ENCODE results near the gene PDE3B.
"Not testable (repeated sequence)": the region's sequence is repeated elsewhere in the genome, so short reads cannot be mapped to it uniquely, and the experiment has no call there.

The PDE3B gene

GRCh38 chr11:14623036-14623435, 20.6 kb upstream of the PDE3B start:
- Histone ChIP-seq H3K9ac (ENCODE audit: low read depth, low read length) (no peak overlapping the region), H3K27me3 (ENCODE audit: control insufficient read depth, insufficient read depth, low read length) (no peaks in the 10 kb centered on the region), H3K36me3 (ENCODE audit: insufficient read depth, low read length) (no peaks in the 10 kb centered on the region), H3K9me3 (replicated peaks; ENCODE audit: low read length) (no peaks in the 10 kb centered on the region), H3K4me2 (ENCODE audit: low read length) (no peak overlapping the region), H3K4me1 (ENCODE audit: control insufficient read depth, insufficient read depth, low read length) (no peaks in the 10 kb centered on the region), H3K4me3 (ENCODE audit: low read length) (no peak overlapping the region)

GRCh38 chr11:14625586-14626205, 17.9 kb upstream of the PDE3B start:
- Histone ChIP-seq H3K4me2 (ENCODE audit: low read length) (no peak overlapping the region), H3K4me1 (ENCODE audit: control insufficient read depth, insufficient read depth, low read length) (no peaks in the 10 kb centered on the region), H3K4me3 (ENCODE audit: low read length) (no peak overlapping the region)

GRCh38 chr11:14626650-14627049, 17.0 kb upstream of the PDE3B start:
- no peak overlapping the region for H3K4me2 ChIP-seq (ENCODE audit: low read length)
- no peaks in the 10 kb centered on the region for H3K27me3 ChIP-seq (ENCODE audit: control insufficient read depth, insufficient read depth, low read length)

More at GRCh38 chr11:14625586-14626205, 17.9 kb upstream of the PDE3B start:
- no peaks in the 10 kb centered on the region for H3K36me3 ChIP-seq (ENCODE audit: insufficient read depth, low read length)
- no peak overlapping the region for H3K9ac ChIP-seq (ENCODE audit: low read depth, low read length)
- no peaks in the 10 kb centered on the region for H3K27me3 ChIP-seq (ENCODE audit: control insufficient read depth, insufficient read depth, low read length)
- H3K9me3 ChIP-seq (replicated peaks; ENCODE audit: low read length) = no peaks in the 10 kb centered on the region

GRCh38 chr11:14633506-14634224, 9.9 kb upstream of the PDE3B start:
- H3K4me2 ChIP-seq (ENCODE audit: low read length); H3K4me3 ChIP-seq (ENCODE audit: low read length); H3K9me3 ChIP-seq (replicated peaks; ENCODE audit: low read length); H3K4me1 ChIP-seq (ENCODE audit: control insufficient read depth, insufficient read depth, low read length); H3K9ac ChIP-seq (ENCODE audit: low read depth, low read length); H3K36me3 ChIP-seq (ENCODE audit: insufficient read depth, low read length): not testable (repeated sequence)
- H3K27me3 ChIP-seq (ENCODE audit: control insufficient read depth, insufficient read depth, low read length) = peaks cover 17% of the 10 kb centered on the region

More at GRCh38 chr11:14626650-14627049, 17.0 kb upstream of the PDE3B start:
- no peaks in the 10 kb centered on the region for H3K36me3 ChIP-seq (ENCODE audit: insufficient read depth, low read length)
- H3K9me3 ChIP-seq (replicated peaks; ENCODE audit: low read length) = no peaks in the 10 kb centered on the region
- no peak overlapping the region for H3K4me3 ChIP-seq (ENCODE audit: low read length)
- no peak overlapping the region for H3K9ac ChIP-seq (ENCODE audit: low read depth, low read length)
- H3K4me1 ChIP-seq (ENCODE audit: control insufficient read depth, insufficient read depth, low read length) = no peaks in the 10 kb centered on the region

- Histone ChIP-seq H3K36me3 (ENCODE audit: insufficient read depth, low read length) (no peaks in the 10 kb centered on the region), H3K4me1 (ENCODE audit: control insufficient read depth, insufficient read depth, low read length) (no peaks in the 10 kb centered on the region), H3K9ac (ENCODE audit: low read depth, low read length) (no peak overlapping the region), H3K27me3 (ENCODE audit: control insufficient read depth, insufficient read depth, low read length) (peaks cover 17% of the 10 kb centered on the region), H3K4me3 (ENCODE audit: low read length) (no peak overlapping the region), H3K9me3 (replicated peaks; ENCODE audit: low read length) (no peaks in the 10 kb centered on the region), H3K4me2 (ENCODE audit: low read length) (no peak overlapping the region)
Observed at GRCh38 chr11:14634813-14635212, 8.8 kb upstream of the PDE3B start.

GRCh38 chr11:14635546-14635945, 8.1 kb upstream of the PDE3B start:
- Histone ChIP-seq H3K36me3 (ENCODE audit: insufficient read depth, low read length) (no peaks in the 10 kb centered on the region), H3K27me3 (ENCODE audit: control insufficient read depth, insufficient read depth, low read length) (peaks cover 17% of the 10 kb centered on the region), H3K9ac (ENCODE audit: low read depth, low read length) (no peak overlapping the region), H3K4me1 (ENCODE audit: control insufficient read depth, insufficient read depth, low read length) (no peaks in the 10 kb centered on the region), H3K4me2 (ENCODE audit: low read length) (no peak overlapping the region), H3K4me3 (ENCODE audit: low read length) (no peak overlapping the region), H3K9me3 (replicated peaks; ENCODE audit: low read length) (no peaks in the 10 kb centered on the region)

- H3K4me2 ChIP-seq (ENCODE audit: low read length) = no peak overlapping the region
- no peaks in the 10 kb centered on the region for H3K4me1 ChIP-seq (ENCODE audit: control insufficient read depth, insufficient read depth, low read length)
- H3K9me3 ChIP-seq (replicated peaks; ENCODE audit: low read length) = no peaks in the 10 kb centered on the region
- H3K4me3 ChIP-seq (ENCODE audit: low read length) = no peak overlapping the region
- H3K9ac ChIP-seq (ENCODE audit: low read depth, low read length) = no peak overlapping the region
- H3K27me3 ChIP-seq (ENCODE audit: control insufficient read depth, insufficient read depth, low read length) = peaks cover 17% of the 10 kb centered on the region
- H3K36me3 ChIP-seq (ENCODE audit: insufficient read depth, low read length) = no peaks in the 10 kb centered on the region
Observed at GRCh38 chr11:14636119-14636518, 7.5 kb upstream of the PDE3B start.

- no peaks in the 10 kb centered on the region for H3K4me1 ChIP-seq (ENCODE audit: control insufficient read depth, insufficient read depth, low read length)
- H3K27me3 ChIP-seq (ENCODE audit: control insufficient read depth, insufficient read depth, low read length) = peaks cover 20% of the 10 kb centered on the region
- no peak overlapping the region for H3K4me2 ChIP-seq (ENCODE audit: low read length)
- H3K36me3 ChIP-seq (ENCODE audit: insufficient read depth, low read length) = no peaks in the 10 kb centered on the region
- H3K9ac ChIP-seq (ENCODE audit: low read depth, low read length) = no peak overlapping the region
- no peak overlapping the region for H3K4me3 ChIP-seq (ENCODE audit: low read length)
- H3K9me3 ChIP-seq (replicated peaks; ENCODE audit: low read length) = no peaks in the 10 kb centered on the region
Observed at GRCh38 chr11:14637868-14638409, 5.7 kb upstream of the PDE3B start.

GRCh38 chr11:14638561-14638960, 5.0 kb upstream of the PDE3B start:
- Histone ChIP-seq H3K4me3 (ENCODE audit: low read length) (no peak overlapping the region), H3K27me3 (ENCODE audit: control insufficient read depth, insufficient read depth, low read length) (peaks cover 20% of the 10 kb centered on the region), H3K9me3 (replicated peaks; ENCODE audit: low read length) (no peaks in the 10 kb centered on the region), H3K36me3 (ENCODE audit: insufficient read depth, low read length) (no peaks in the 10 kb centered on the region), H3K4me2 (ENCODE audit: low read length) (no peak overlapping the region), H3K9ac (ENCODE audit: low read depth, low read length) (no peak overlapping the region), H3K4me1 (ENCODE audit: control insufficient read depth, insufficient read depth, low read length) (no peaks in the 10 kb centered on the region)

- no peaks in the 10 kb centered on the region for H3K36me3 ChIP-seq (ENCODE audit: insufficient read depth, low read length)
- no peak overlapping the region for H3K4me2 ChIP-seq (ENCODE audit: low read length)
- peaks cover 10% of the 10 kb centered on the region for H3K4me1 ChIP-seq (ENCODE audit: control insufficient read depth, insufficient read depth, low read length)
- H3K9me3 ChIP-seq (replicated peaks; ENCODE audit: low read length) = no peaks in the 10 kb centered on the region
- H3K9ac ChIP-seq (ENCODE audit: low read depth, low read length) = no peak overlapping the region
- peaks cover 39% of the 10 kb centered on the region for H3K27me3 ChIP-seq (ENCODE audit: control insufficient read depth, insufficient read depth, low read length)
- H3K4me3 ChIP-seq (ENCODE audit: low read length) = no peak overlapping the region
Observed at GRCh38 chr11:14641801-14642200, 1.8 kb upstream of the PDE3B start.

- H3K36me3 ChIP-seq (ENCODE audit: insufficient read depth, low read length) = no peaks in the 10 kb centered on the region
- peaks cover 32% of the 10 kb centered on the region for H3K27me3 ChIP-seq (ENCODE audit: control insufficient read depth, insufficient read depth, low read length)
- H3K4me1 ChIP-seq (ENCODE audit: control insufficient read depth, insufficient read depth, low read length) = peaks cover 10% of the 10 kb centered on the region
- H3K9ac ChIP-seq (ENCODE audit: low read depth, low read length) = no peak overlapping the region
- no peaks in the 10 kb centered on the region for H3K9me3 ChIP-seq (replicated peaks; ENCODE audit: low read length)
- H3K4me3 ChIP-seq (ENCODE audit: low read length) = no peak overlapping the region
- H3K4me2 ChIP-seq (ENCODE audit: low read length) = no peak overlapping the region
Observed at GRCh38 chr11:14642453-14642852, 1.2 kb upstream of the PDE3B start.
